B cell (primary cell): ENCODE measurements around the gene ZNF484. TPM values are rescaled to one million over a fixed set of nuclear protein-coding genes. Genes with fewer than 3 reads are reported as not detected.

ENCODE experiments used
- ATAC-seq: fragments of 200-7000 bp; cut with Tn5 transposase; one replicate; pipeline ENCODE4 v1.10.0; 2021; ENCODE audit warnings: low read depth, mild to moderate bottlenecking, moderate number of reproducible peaks, moderate library complexity
- CTCF ChIA-PET: fragments of 350-600 bp; sonication (Branson Sonifier 250); formaldehyde crosslinking; loops from one replicate; lab custom pipeline; 2021; ENCODE audit warnings: antibody characterized with exemption, inconsistent platforms; lab: Charles Lee
- POLR2A ChIA-PET: fragments of 350-600 bp; sonication (Branson Sonifier 250); formaldehyde crosslinking; loops from one replicate; lab custom pipeline; 2021; ENCODE audit warnings: antibody characterized with exemption; lab: Charles Lee
- DNase-seq: peaks from one replicate; pipeline ENCODE4 v3.0.0; 2013
- H2AFZ ChIP-seq: 2 replicates; pipeline ENCODE4 v1.6.1; 2012; ENCODE audit warnings: mild to moderate bottlenecking, low read depth, low read length; ENCODE audit not compliant: insufficient read depth, poor library complexity, severe bottlenecking
- H3K27ac ChIP-seq, 2 donors: 1 replicate in 1 of 2; 2 replicates in 1 of 2; pipeline ENCODE4 v1.5.1; 2012 to 2013; ENCODE audit warnings: low read length in 2 of 2, mild to moderate bottlenecking in 2 of 2, moderate library complexity in 1 of 2
- H3K27me3 ChIP-seq, 4 experiments: fragments of 200-600 bp in 1 of 4; sonication (generic) in 1 of 4; replicated peaks in 1 of 4; 1 replicate in 2 of 4; 2 replicates in 2 of 4; pipeline versions ENCODE4 v1.6.1 to v1.7.0; 2013 to 2016; ENCODE audit warnings: low read length in 3 of 4, mild to moderate bottlenecking in 2 of 4, mixed read lengths in 1 of 4, moderate library complexity in 1 of 4; ENCODE audit not compliant: insufficient read depth in 4 of 4, control insufficient read depth in 3 of 4; ENCODE audit errors: control extremely low read depth in 1 of 4
- H3K36me3 ChIP-seq, 2 experiments: replicated peaks in 1 of 2; 1 replicate in 1 of 2; 2 replicates in 1 of 2; pipeline versions ENCODE4 v1.6.1 to v1.7.1; 2013; ENCODE audit warnings: low read length in 1 of 2; ENCODE audit not compliant: insufficient read depth in 2 of 2, control insufficient read depth in 1 of 2; ENCODE audit errors: control extremely low read depth in 1 of 2, extremely low read depth in 1 of 2
- H3K4me1 ChIP-seq, 2 donors: fragments of 200-600 bp in 1 of 2; sonication (generic) in 1 of 2; 1 replicate in 1 of 2; 2 replicates in 1 of 2; pipeline versions ENCODE4 v1.5.1 to v1.6.1; 2013 to 2017; ENCODE audit warnings: low read length in 2 of 2; ENCODE audit not compliant: control insufficient read depth in 2 of 2, insufficient read depth in 2 of 2
- H3K4me2 ChIP-seq: replicated peaks from 2 replicates; pipeline ENCODE3; 2012; ENCODE audit warnings: mild to moderate bottlenecking, low read depth, low read length; ENCODE audit not compliant: poor library complexity, severe bottlenecking
- H3K4me3 ChIP-seq, 5 experiments: fragments of 200-600 bp in 1 of 5; sonication (generic) in 1 of 5; 1 replicate in 3 of 5; 2 replicates in 2 of 5; pipeline versions ENCODE4 v1.5.1 to v1.7.0; 2011 to 2016; ENCODE audit warnings: low read length in 4 of 5, mild to moderate bottlenecking in 4 of 5, low read depth in 2 of 5, control low read depth in 1 of 5, moderate library complexity in 1 of 5; ENCODE audit not compliant: insufficient read depth in 1 of 5; ENCODE audit errors: control extremely low read depth in 1 of 5, extremely low read depth in 1 of 5
- H3K79me2 ChIP-seq: fragments of 200-600 bp; sonication (generic); one replicate; pipeline ENCODE4 v1.6.0; 2016; ENCODE audit warnings: low read length; ENCODE audit not compliant: control insufficient read depth, insufficient read depth
- H3K9ac ChIP-seq: fragments of 200-600 bp; sonication (generic); 2 replicates; pipeline ENCODE4 v1.6.1; 2017; ENCODE audit warnings: mild to moderate bottlenecking, low read length, moderate library complexity
- H3K9me3 ChIP-seq, 3 donors: one replicate each; pipeline versions ENCODE4 v1.6.1 to v1.7.1; 2013; ENCODE audit warnings: low read length in 2 of 3; ENCODE audit not compliant: control insufficient read depth in 2 of 3, insufficient read depth in 1 of 3; ENCODE audit errors: control extremely low read depth in 1 of 3
- H4K20me1 ChIP-seq: 2 replicates; pipeline ENCODE4 v1.6.0; 2012; ENCODE audit warnings: mild to moderate bottlenecking, low read length; ENCODE audit not compliant: insufficient read depth, control insufficient read depth, poor library complexity, severe bottlenecking
- H3K27ac Mint-ChIP-seq: one replicate; pipeline ENCODE4 v1.8.0; 2021; ENCODE audit warnings: mixed read lengths
- H3K27me3 Mint-ChIP-seq: one replicate; pipeline ENCODE4 v1.8.0; 2021; ENCODE audit warnings: mixed read lengths
- H3K4me1 Mint-ChIP-seq: one replicate; pipeline ENCODE4 v1.8.0; 2021; ENCODE audit warnings: mixed read lengths
- H3K4me3 Mint-ChIP-seq: one replicate; pipeline ENCODE4 v1.8.0; 2021; ENCODE audit warnings: mixed read lengths
- H3K9me3 Mint-ChIP-seq: one replicate; pipeline ENCODE4 v1.8.0; 2022; ENCODE audit warnings: mixed read lengths; ENCODE audit not compliant: insufficient read depth
- EZH2 ChIP-seq: IDR thresholded peaks from 2 replicates; pipeline ENCODE4 v1.6.1; 2012; ENCODE audit warnings: borderline replicate concordance, low read depth, mild to moderate bottlenecking, moderate library complexity, low read length; ENCODE audit not compliant: insufficient read depth, poor library complexity, severe bottlenecking
- WGBS: methylation state at CpG from one replicate; pipeline ENCODE4 v1.1.5; 2013; ENCODE audit warnings: missing lambda C conversion rate; ENCODE audit not compliant: insufficient coverage; 5-methylcytosine and 5-hydroxymethylcytosine counted together
- intact Hi-C: fragments of 100-400 bp; cut with micrococcal nuclease; formaldehyde crosslinking; loops from one replicate; pipeline ENCODE4 v1.10.0; 2022
- polyA minus RNA-seq: library from RNA; depleted of rRNA, polyadenylated mRNA; stranded (reverse); fragments of >200 nt; gene quantifications from 2 replicates; pipeline ENCODE4 v1.2.3, GENCODE V29; 2012
- polyA plus RNA-seq: library from polyadenylated mRNA; depleted of rRNA; stranded (reverse); fragments of >200 nt; gene quantifications from 2 replicates; pipeline ENCODE4 v1.2.3, GENCODE V29; 2012
- total RNA-seq, 2 donors: library from RNA; stranded (reverse); fragments of 120-200 nt in 1 of 2; gene quantifications; 1 replicate in 1 of 2; 2 replicates in 1 of 2; pipeline versions ENCODE4 v1.2.3 to v1.2.4, GENCODE V29; 2013 to 2022
- TF ChIP-seq, protein P1 (sequence below): fragments of 200-600 bp; IDR thresholded peaks from one replicate; pipeline ENCODE4 v1.8.0; 2022; ENCODE audit warnings: antibody characterized with exemption, mild to moderate bottlenecking

The ZNF484 gene
- total RNA-seq = 22.7 and 22.9 TPM in 2 replicates
- 24.9 TPM for total RNA-seq (2013)
- polyA plus RNA-seq = 2.2 and 2.7 TPM in 2 replicates
- 8.8 and 9.2 TPM in 2 replicates for polyA minus RNA-seq

DNA sequence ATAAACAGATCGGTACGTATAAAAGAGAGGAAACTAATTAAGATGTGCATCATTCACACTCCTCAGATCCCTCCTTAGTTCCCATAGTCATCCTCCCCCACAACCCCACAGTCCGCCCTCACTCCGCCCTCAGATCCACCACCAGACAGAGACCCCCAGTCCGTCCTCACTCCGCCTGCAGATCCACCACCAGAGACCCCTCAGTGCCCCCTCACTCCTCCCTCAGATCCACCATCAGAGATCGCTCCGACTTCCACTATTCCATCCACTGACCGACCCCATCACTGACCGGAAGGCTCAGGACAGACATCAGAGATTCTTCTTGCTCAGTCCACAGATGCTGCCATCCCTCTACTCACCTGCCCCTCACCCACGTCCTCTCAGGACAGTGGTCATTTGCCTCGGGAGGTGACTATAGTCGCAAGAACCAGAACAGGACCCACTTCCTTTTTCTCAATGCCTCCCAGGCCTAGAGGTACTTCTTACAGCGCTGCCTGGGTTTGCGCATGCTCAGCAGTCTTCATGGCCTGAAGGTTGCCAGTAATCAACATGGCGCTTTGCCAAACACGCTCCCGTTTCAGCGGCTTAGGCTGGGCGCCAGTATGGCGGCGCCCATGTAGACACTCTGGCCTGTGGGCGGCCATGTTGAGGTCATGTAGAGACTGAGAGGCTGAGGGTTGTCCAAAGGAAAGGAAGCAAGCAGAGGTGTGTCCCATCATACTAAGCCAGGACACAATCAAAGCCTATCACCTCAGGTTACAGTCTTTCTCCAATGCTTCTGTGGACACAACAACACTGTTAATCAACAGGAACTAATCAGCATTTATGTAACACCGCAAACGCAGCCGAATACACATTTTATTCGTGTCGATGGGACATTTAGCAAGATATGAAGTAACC is at the start of gene ZNF484:
TSS of gene ZNF484 (minus strand) at position 508 of the 900 bp plus-strand sequence. CDS start 3,009 bp downstream, outside the sequence.
- Histone ChIP-seq H2AFZ (peak within 1 kb of the TSS; percentile 99), H3K36me3 (no peaks in the 10 kb centered on the region), H3K4me3 (peak within 1 kb of the TSS; percentile 68 to 94 (median 78)), H3K9ac (peak within 1 kb of the TSS; percentile 98), H3K27me3 (no peaks in the 10 kb centered on the region), H3K4me1 (peaks cover 3 to 9% of the 10 kb centered on the region in 2 donors), H3K79me2 (peaks cover 50% of the 10 kb centered on the region), H3K9me3 (no peaks in the 10 kb centered on the region), H4K20me1 (no peaks in the 10 kb centered on the region), H3K4me2 (peak within 1 kb of the TSS; percentile 72), H3K27ac (peak within 1 kb of the TSS; percentile 85 to 93)
- POLR2A ChIA-PET = no interaction called here
- Mint-ChIP-seq H3K4me1 (peaks cover 31% of the 10 kb centered on the region), H3K9me3 (no peaks in the 10 kb centered on the region), H3K27ac (peak within 1 kb of the TSS; percentile 99), H3K4me3 (peak within 1 kb of the TSS; percentile 100), H3K27me3 (no peaks in the 10 kb centered on the region)
- TF ChIP-seq, protein P1, sequence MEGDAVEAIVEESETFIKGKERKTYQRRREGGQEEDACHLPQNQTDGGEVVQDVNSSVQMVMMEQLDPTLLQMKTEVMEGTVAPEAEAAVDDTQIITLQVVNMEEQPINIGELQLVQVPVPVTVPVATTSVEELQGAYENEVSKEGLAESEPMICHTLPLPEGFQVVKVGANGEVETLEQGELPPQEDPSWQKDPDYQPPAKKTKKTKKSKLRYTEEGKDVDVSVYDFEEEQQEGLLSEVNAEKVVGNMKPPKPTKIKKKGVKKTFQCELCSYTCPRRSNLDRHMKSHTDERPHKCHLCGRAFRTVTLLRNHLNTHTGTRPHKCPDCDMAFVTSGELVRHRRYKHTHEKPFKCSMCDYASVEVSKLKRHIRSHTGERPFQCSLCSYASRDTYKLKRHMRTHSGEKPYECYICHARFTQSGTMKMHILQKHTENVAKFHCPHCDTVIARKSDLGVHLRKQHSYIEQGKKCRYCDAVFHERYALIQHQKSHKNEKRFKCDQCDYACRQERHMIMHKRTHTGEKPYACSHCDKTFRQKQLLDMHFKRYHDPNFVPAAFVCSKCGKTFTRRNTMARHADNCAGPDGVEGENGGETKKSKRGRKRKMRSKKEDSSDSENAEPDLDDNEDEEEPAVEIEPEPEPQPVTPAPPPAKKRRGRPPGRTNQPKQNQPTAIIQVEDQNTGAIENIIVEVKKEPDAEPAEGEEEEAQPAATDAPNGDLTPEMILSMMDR = no peak
- TF ChIP-seq EZH2 = no peak
- WGBS = 0% methylated on average over 19 of the region's 28 CpGs
- DNase-seq (peak; percentile 99), ATAC-seq (peak; percentile 96)
- CTCF ChIA-PET = no interaction called here
- intact Hi-C loops = loop anchor here (1.0 to 2.0 kb wide), 5 partner anchors 87 to 689 kb away; partner anchors contain the start of genes CARD19 and FAM120A

DNA sequence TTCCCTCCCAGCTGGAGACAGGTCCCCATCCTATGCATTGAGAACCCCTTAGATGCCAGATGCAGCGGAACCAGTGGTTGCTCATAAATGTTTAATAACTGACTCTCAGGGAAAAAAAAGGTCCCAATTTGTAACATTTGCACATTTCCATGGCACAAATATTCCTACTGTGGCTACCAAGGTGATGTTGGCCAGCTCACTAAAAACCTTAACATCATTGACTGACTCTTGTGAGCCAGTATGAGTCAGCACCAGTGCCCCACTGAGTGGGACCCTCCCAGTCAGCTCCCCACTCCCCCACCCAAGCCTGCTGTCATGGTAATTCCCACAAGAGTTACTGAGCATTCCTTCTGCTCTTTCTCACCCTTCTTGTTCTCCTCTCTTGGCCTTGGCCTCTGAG is 42.6 kb upstream of the ZNF484 start:
- ChIA-PET POLR2A (interaction anchor here (0.5 kb wide), 1 partner anchor 23 kb away, joined by 4 read pairs; no protein-coding TSS in a partner anchor), CTCF (no interaction called here)
- Histone ChIP-seq H3K79me2 (no peaks in the 10 kb centered on the region), H3K27me3 (peaks cover 0 to 3% (median 0%) of the 10 kb centered on the region in 4 experiments), H3K9me3 (peaks cover 0 to 3% (median 0%) of the 10 kb centered on the region in 3 donors), H3K9ac (no peak overlapping the region), H3K36me3 (no peaks in the 10 kb centered on the region), H2AFZ (no peak overlapping the region), H3K4me1 (no peaks in the 10 kb centered on the region), H3K4me2 (no peak overlapping the region), H4K20me1 (no peaks in the 10 kb centered on the region), H3K27ac (no peak overlapping the region), H3K4me3 (no peak overlapping the region)
- intact Hi-C loops = no loop called here
- 60% methylated on average over 1 of the region's 1 CpG for WGBS
- Mint-ChIP-seq H3K4me1 (peaks cover 11% of the 10 kb centered on the region), H3K27ac (no peak overlapping the region), H3K9me3 (no peaks in the 10 kb centered on the region), H3K27me3 (no peaks in the 10 kb centered on the region), H3K4me3 (no peak overlapping the region)
- no peak for TF ChIP-seq EZH2
- TF ChIP-seq, protein P1 = no peak
- ATAC-seq = no peak
- no peak for DNase-seq
